HUES6 (cell line): ENCODE measurements around the gene APBA3.

ENCODE experiments used
- H3K27ac ChIP-seq: 2 replicates; pipeline ENCODE4 v1.7.0; 2013; ENCODE audit warnings: low read depth, mild to moderate bottlenecking, low read length, inconsistent platforms
- H3K27me3 ChIP-seq: 2 replicates; pipeline ENCODE4 v1.6.1; 2013; ENCODE audit warnings: low read length; ENCODE audit not compliant: control insufficient read depth, insufficient read depth
- H3K36me3 ChIP-seq: 2 replicates; pipeline ENCODE4 v1.6.1; 2013; ENCODE audit warnings: low read length; ENCODE audit not compliant: control insufficient read depth, insufficient read depth
- H3K4me1 ChIP-seq: 2 replicates; pipeline ENCODE4 v1.6.1; 2013; ENCODE audit warnings: low read length; ENCODE audit not compliant: control insufficient read depth, insufficient read depth
- H3K4me3 ChIP-seq: 2 replicates; pipeline ENCODE4 v1.5.1; 2013; ENCODE audit warnings: low read depth, low read length
- H3K9ac ChIP-seq: one replicate; pipeline ENCODE4 v1.6.1; 2013; ENCODE audit warnings: mild to moderate bottlenecking, low read length
- H3K9me3 ChIP-seq: 2 replicates; pipeline ENCODE4 v1.6.1; 2013; ENCODE audit warnings: low read depth, low read length; ENCODE audit not compliant: control insufficient read depth, insufficient read depth

Gene APBA3

GRCh38 chr19:3743486-3743885 lies 18.0 kb downstream of the APBA3 start:
- H3K4me3 ChIP-seq, result no peak overlapping the region

GRCh38 chr19:3740431-3740830 lies 21.1 kb downstream of the APBA3 start:
- Histone ChIP-seq H3K36me3 (peaks cover 23% of the 10 kb centered on the region), H3K27ac (no peak overlapping the region), H3K9ac (no peak overlapping the region), H3K9me3 (no peaks in the 10 kb centered on the region), H3K4me3 (no peak overlapping the region), H3K4me1 (no peaks in the 10 kb centered on the region), H3K27me3 (no peaks in the 10 kb centered on the region)

More at GRCh38 chr19:3743486-3743885, 18.0 kb downstream of the APBA3 start:
- Histone ChIP-seq H3K27me3 (no peaks in the 10 kb centered on the region), H3K4me1 (no peaks in the 10 kb centered on the region), H3K9me3 (no peaks in the 10 kb centered on the region), H3K9ac (no peak overlapping the region), H3K36me3 (peaks cover 4% of the 10 kb centered on the region), H3K27ac (no peak overlapping the region)

- no peaks in the 10 kb centered on the region for H3K9me3 ChIP-seq
- no peak overlapping the region for H3K9ac ChIP-seq
- no peak overlapping the region for H3K4me3 ChIP-seq
- no peaks in the 10 kb centered on the region for H3K4me1 ChIP-seq
- H3K36me3 ChIP-seq, result peaks cover 28% of the 10 kb centered on the region
- H3K27ac ChIP-seq, result no peak overlapping the region
- no peaks in the 10 kb centered on the region for H3K27me3 ChIP-seq
Measured at GRCh38 chr19:3738477-3739220, 22.8 kb downstream of the APBA3 start.

- H3K4me1 ChIP-seq, result no peaks in the 10 kb centered on the region
- H3K27ac ChIP-seq, result no peak overlapping the region
- H3K4me3 ChIP-seq, result no peak overlapping the region
- H3K27me3 ChIP-seq, result no peaks in the 10 kb centered on the region
- peaks cover 30% of the 10 kb centered on the region for H3K36me3 ChIP-seq
- H3K9me3 ChIP-seq, result no peaks in the 10 kb centered on the region
- no peak overlapping the region for H3K9ac ChIP-seq
Measured at GRCh38 chr19:3737487-3738205, 23.8 kb downstream of the APBA3 start.

GRCh38 chr19:3736106-3736724 lies 25.3 kb downstream of the APBA3 start:
- Histone ChIP-seq H3K4me3 (no peak overlapping the region), H3K36me3 (peaks cover 30% of the 10 kb centered on the region), H3K9ac (no peak overlapping the region), H3K9me3 (no peaks in the 10 kb centered on the region), H3K27me3 (no peaks in the 10 kb centered on the region), H3K4me1 (no peaks in the 10 kb centered on the region), H3K27ac (no peak overlapping the region)

DNA sequence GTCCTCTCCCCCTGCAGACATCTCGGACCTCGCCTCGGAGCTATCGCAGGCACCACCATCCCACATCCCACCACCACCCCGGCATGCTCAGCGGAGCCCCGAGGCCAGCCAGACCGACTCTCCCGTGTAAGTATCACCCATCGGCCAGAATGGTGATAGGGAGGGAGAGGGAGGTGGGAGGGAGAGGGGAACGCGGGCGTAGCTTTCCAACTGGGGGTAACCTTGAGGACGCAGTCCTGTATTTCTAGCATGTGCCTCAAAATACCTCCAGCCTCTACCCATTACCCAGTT lies 27.2 kb downstream of the APBA3 start:
- Histone ChIP-seq H3K27me3 (no peaks in the 10 kb centered on the region), H3K4me3 (no peak overlapping the region), H3K9me3 (no peaks in the 10 kb centered on the region), H3K9ac (no peak overlapping the region), H3K27ac (no peak overlapping the region), H3K4me1 (no peaks in the 10 kb centered on the region), H3K36me3 (peaks cover 30% of the 10 kb centered on the region)

DNA sequence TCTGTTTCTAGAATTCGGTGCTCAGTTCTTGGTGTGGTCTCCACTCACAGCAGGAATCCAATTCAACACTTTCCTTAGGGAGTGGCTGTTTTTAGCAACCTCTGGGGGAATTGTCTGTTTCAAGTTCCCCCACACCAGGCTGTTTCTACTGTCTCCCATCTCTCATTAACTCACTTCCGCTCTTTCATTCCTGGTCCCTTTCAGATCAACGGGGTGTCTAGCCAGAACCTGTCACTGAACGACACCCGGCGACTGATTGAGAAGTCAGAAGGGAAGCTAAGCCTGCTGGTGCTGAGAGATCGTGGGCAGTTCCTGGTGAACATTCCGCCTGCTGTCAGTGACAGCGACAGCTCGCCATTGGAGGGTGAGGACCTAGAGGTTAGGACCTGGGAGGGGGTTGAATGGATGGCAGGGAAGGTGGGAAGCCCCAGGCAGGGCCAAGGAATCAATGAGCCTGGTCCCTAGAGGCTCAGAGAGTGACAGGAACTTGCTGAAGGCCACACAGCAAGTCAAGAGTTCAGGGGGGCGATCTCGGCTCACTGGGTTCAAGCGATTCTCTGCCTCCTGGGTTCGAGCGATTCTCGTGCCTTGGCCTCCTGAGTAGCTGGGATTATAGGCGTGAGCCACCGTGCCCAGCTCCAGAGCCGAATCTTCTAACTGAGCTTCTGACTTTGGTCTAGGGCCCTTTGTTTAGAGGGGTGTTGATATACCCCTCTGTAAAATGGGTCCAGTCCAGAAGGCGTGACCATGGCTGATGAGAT lies 27.8 kb downstream of the APBA3 start:
- Histone ChIP-seq H3K4me1 (no peaks in the 10 kb centered on the region), H3K36me3 (peaks cover 28% of the 10 kb centered on the region), H3K27ac (no peak overlapping the region), H3K27me3 (no peaks in the 10 kb centered on the region), H3K9me3 (no peaks in the 10 kb centered on the region), H3K4me3 (no peak overlapping the region), H3K9ac (no peak overlapping the region)

GRCh38 chr19:3732108-3732507 lies 29.4 kb downstream of the APBA3 start:
- Histone ChIP-seq H3K9ac (no peak overlapping the region), H3K4me3 (no peak overlapping the region), H3K27me3 (no peaks in the 10 kb centered on the region), H3K36me3 (peaks cover 13% of the 10 kb centered on the region; the same call in 1 of the 2 replicates), H3K4me1 (no peaks in the 10 kb centered on the region), H3K9me3 (no peaks in the 10 kb centered on the region), H3K27ac (no peak overlapping the region)

DNA sequence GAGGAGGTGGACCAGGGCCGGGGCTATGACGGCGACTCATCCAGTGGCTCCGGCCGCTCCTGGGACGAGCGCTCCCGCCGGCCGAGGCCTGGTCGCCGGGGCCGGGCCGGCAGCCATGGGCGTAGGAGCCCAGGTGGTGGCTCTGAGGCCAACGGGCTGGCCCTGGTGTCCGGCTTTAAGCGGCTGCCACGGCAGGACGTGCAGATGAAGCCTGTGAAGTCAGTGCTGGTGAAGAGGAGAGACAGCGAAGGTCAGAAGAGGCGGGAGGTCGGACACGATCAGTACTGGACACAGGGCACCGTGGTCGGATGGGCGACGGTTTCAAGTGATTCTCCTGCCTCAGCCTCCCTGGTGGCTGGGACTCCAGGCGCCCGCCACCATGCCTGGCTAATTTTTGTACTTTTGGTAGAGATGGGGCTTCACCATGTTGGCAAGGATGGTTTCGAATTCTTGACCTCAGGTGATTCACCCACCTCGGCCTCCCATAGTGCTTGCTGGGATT lies 31.0 kb downstream of the APBA3 start:
- Histone ChIP-seq H3K9ac (no peak overlapping the region), H3K9me3 (no peaks in the 10 kb centered on the region), H3K36me3 (peaks cover 7% of the 10 kb centered on the region; the same call in 1 of the 2 replicates), H3K4me3 (no peak overlapping the region), H3K4me1 (no peaks in the 10 kb centered on the region), H3K27me3 (no peaks in the 10 kb centered on the region), H3K27ac (no peak overlapping the region)

GRCh38 chr19:3725640-3726310 lies 35.7 kb downstream of the APBA3 start:
- H3K27me3 ChIP-seq, result peaks cover 9% of the 10 kb centered on the region; the same call in 1 of the 2 replicates
- H3K4me1 ChIP-seq, result peaks cover 8% of the 10 kb centered on the region; the same call in 1 of the 2 replicates
- H3K9me3 ChIP-seq, result no peaks in the 10 kb centered on the region
- no peak overlapping the region for H3K9ac ChIP-seq
- H3K36me3 ChIP-seq, result no peaks in the 10 kb centered on the region
- no peak overlapping the region for H3K27ac ChIP-seq
- H3K4me3 ChIP-seq, result no peak overlapping the region
